HepG2 (cell line): Measurements from ENCODE around the gene MYH10. TPM values are rescaled to one million over a fixed set of nuclear protein-coding genes. Genes with fewer than 3 reads are reported as not detected.

Experiments
- ARID4A ChIP-seq: sonication (generic); formaldehyde crosslinking; IDR thresholded peaks from 2 replicates; pipeline ENCODE4 v1.5.0; 2020; ENCODE audit warnings: mild to moderate bottlenecking, missing genetic modification reagents, borderline replicate concordance
- DPF2 ChIP-seq: sonication (generic); formaldehyde crosslinking; IDR thresholded peaks from 2 replicates; pipeline ENCODE4 v1.4.0; 2020; ENCODE audit warnings: mild to moderate bottlenecking, low read depth, missing genetic modification reagents, borderline replicate concordance
- FOXC1 ChIP-seq: sonication (generic); formaldehyde crosslinking; IDR thresholded peaks from 2 replicates; pipeline ENCODE4 v1.8.0; 2022; ENCODE audit warnings: mild to moderate bottlenecking, missing genetic modification reagents, borderline replicate concordance
- GABPB1 ChIP-seq: IDR thresholded peaks from 2 replicates; pipeline ENCODE4 v1.6.1; 2016; ENCODE audit warnings: mild to moderate bottlenecking, missing genetic modification reagents, moderate library complexity, missing compliant biosample characterization
- HNF4G ChIP-seq, 2 experiments: sonication (generic) in 1 of 2; formaldehyde crosslinking in 1 of 2; IDR thresholded peaks; 2 replicates each; pipeline versions ENCODE4 v1.4.0 to v1.6.1; 2011 to 2020; ENCODE audit warnings: borderline replicate concordance in 2 of 2, low read depth in 2 of 2, mild to moderate bottlenecking in 2 of 2, low read length in 1 of 2, missing genetic modification reagents in 1 of 2, moderate library complexity in 1 of 2
- JUN ChIP-seq: sonication (generic); formaldehyde crosslinking; IDR thresholded peaks from 2 replicates; pipeline ENCODE4 v1.4.0; 2020; ENCODE audit warnings: mild to moderate bottlenecking, missing genetic modification reagents
- KMT2B ChIP-seq: IDR thresholded peaks from 2 replicates; pipeline ENCODE4 v1.6.1; 2016; ENCODE audit warnings: missing genetic modification reagents, missing compliant biosample characterization
- PCBP1 ChIP-seq: fragments of 200-400 bp; formaldehyde crosslinking; IDR thresholded peaks from 2 replicates; pipeline ENCODE4 v1.6.1; 2017; ENCODE audit warnings: mild to moderate bottlenecking, low read depth, low read length, borderline replicate concordance
- POLR2G ChIP-seq: fragments of 200-400 bp; formaldehyde crosslinking; IDR thresholded peaks from 2 replicates; pipeline ENCODE4 v1.6.1; 2018; ENCODE audit warnings: mild to moderate bottlenecking, low read depth, low read length, moderate library complexity
- SP4 ChIP-seq: sonication (generic); formaldehyde crosslinking; IDR thresholded peaks from 2 replicates; pipeline ENCODE4 v1.8.1; 2023; ENCODE audit warnings: mild to moderate bottlenecking, missing genetic modification reagents
- SP5 ChIP-seq: IDR thresholded peaks from 2 replicates; pipeline ENCODE4 v1.6.1; 2016; ENCODE audit warnings: low read depth, borderline replicate concordance
- SYNCRIP ChIP-seq: fragments of 200-400 bp; formaldehyde crosslinking; IDR thresholded peaks from 2 replicates; pipeline ENCODE4 v1.6.1; 2018; ENCODE audit warnings: mild to moderate bottlenecking, low read depth, low read length; ENCODE audit not compliant: insufficient read depth
- TFAP4 ChIP-seq: sonication (generic); IDR thresholded peaks from 2 replicates; pipeline ENCODE4 v1.6.1; 2016; ENCODE audit warnings: low read depth, borderline replicate concordance
- TGIF2 ChIP-seq: IDR thresholded peaks from 2 replicates; pipeline ENCODE4 v1.6.1; 2016; ENCODE audit warnings: control low read depth, missing compliant biosample characterization
- ZEB1 ChIP-seq: IDR thresholded peaks from 2 replicates; pipeline ENCODE4 v1.6.1; 2012; ENCODE audit warnings: mild to moderate bottlenecking, low read depth, inconsistent platforms; ENCODE audit not compliant: insufficient replicate concordance
- ZFP90 ChIP-seq: sonication (generic); formaldehyde crosslinking; IDR thresholded peaks from 2 replicates; pipeline ENCODE4 v1.8.0; 2022; ENCODE audit warnings: missing genetic modification reagents, mild to moderate bottlenecking, inconsistent platforms, borderline replicate concordance
- ZNF235 ChIP-seq: sonication (generic); formaldehyde crosslinking; IDR thresholded peaks from 2 replicates; pipeline ENCODE4 v1.8.1; 2023; ENCODE audit warnings: mild to moderate bottlenecking, missing genetic modification reagents, borderline replicate concordance
- ZNF281 ChIP-seq: sonication (generic); formaldehyde crosslinking; IDR thresholded peaks from 2 replicates; pipeline ENCODE4 v1.4.0; 2020; ENCODE audit warnings: missing genetic modification reagents, borderline replicate concordance
- ZNF691 ChIP-seq: sonication (generic); formaldehyde crosslinking; IDR thresholded peaks from 2 replicates; pipeline ENCODE4 v1.4.0; 2020; ENCODE audit warnings: missing genetic modification reagents, low read depth, mild to moderate bottlenecking, borderline replicate concordance
- polyA plus RNA-seq, 8 experiments: library from polyadenylated mRNA; depleted of rRNA in 3 of 8; stranded (reverse) in 7 of 8; unstranded in 1 of 8; fragments of >200 nt; fragmentation: Illumina TruSeq in 4 of 8; extraction: Trizol in 4 of 8; gene quantifications; 2 replicates each; pipeline versions ENCODE4 v1.2.1 to v1.2.3, GENCODE V29; 2011 to 2016; ENCODE audit warnings: low read depth in 4 of 8, missing spikeins in 1 of 8, mixed read lengths in 1 of 8; ENCODE audit not compliant: insufficient read depth in 1 of 8
- total RNA-seq, 5 experiments: library from RNA; depleted of rRNA; stranded (reverse); fragments of >200 nt; fragmentation: Illumina TruSeq; extraction: Trizol; gene quantifications; 2 replicates each; pipeline ENCODE4 v1.2.3, GENCODE V29; 2016; ENCODE audit warnings: low read depth in 1 of 5

The MYH10 gene
- total and polyA plus RNA-seq, 2 of the 13 experiments (the other 11 are each of a cell fraction or from before 2014, with no cell fraction given), result 43.4 to 68.6 TPM

- TF ChIP-seq ZNF281 (CRISPR knock-in tag) (peak; percentile 76; the same call in 1 of the 2 replicates), TGIF2 (CRISPR knock-in tag) (peak; percentile 12; the same call in 1 of the 2 replicates), SP4 (CRISPR knock-in tag) (no peak; the same call in none of the 2 replicates), TFAP4 (peak; percentile 86; the same call in 1 of the 2 replicates), ZEB1 (no peak), KMT2B (no peak), JUN (CRISPR knock-in tag) (peak; percentile 95), SP5 (CRISPR knock-in tag) (peak; percentile 84), ZNF691 (CRISPR knock-in tag) (peak; percentile 58; the same call in 1 of the 2 replicates), GABPB1 (CRISPR knock-in tag) (peak; percentile 64), DPF2 (CRISPR knock-in tag) (no peak), SYNCRIP (no peak), PCBP1 (peak; percentile 83; the same call in 1 of the 2 replicates), ZFP90 (CRISPR knock-in tag) (peak; percentile 64; the same call in 1 of the 2 replicates), ARID4A (CRISPR knock-in tag) (peak; percentile 87), ZNF235 (peak; percentile 78; the same call in 1 of the 2 replicates), FOXC1 (CRISPR knock-in tag) (peak; percentile 74; the same call in 1 of the 2 replicates), POLR2G (peak; percentile 70), HNF4G (IDR thresholded peaks at IDR 0.05; ENCODE audit: borderline replicate concordance, low read depth, low read length) (no peak), HNF4G (CRISPR knock-in tag; IDR thresholded peaks at IDR 0.05; ENCODE audit: borderline replicate concordance, low read depth) (peak; percentile 34; the same call in 1 of the 2 replicates)
Measured at GRCh38 chr17:8630802-8631553, 453 bp upstream of the MYH10 start (continued).
